SK-N-MC (cell line): ENCODE data around the gene SOHLH2.

ENCODE experiments used
- EZH2 ChIP-seq: fragments of 200-600 bp; sonication (generic); IDR thresholded peaks from one replicate; pipeline ENCODE4 v1.6.1; 2017; ENCODE audit warnings: antibody characterized with exemption
- POLR2AphosphoS5 ChIP-seq: IDR thresholded peaks from 2 replicates; pipeline ENCODE4 v1.6.1; 2012; ENCODE audit warnings: mild to moderate bottlenecking, low read depth, low read length, borderline replicate concordance

GRCh38 chr13:36130193-36130551, 84.2 kb downstream of the SOHLH2 start:
- TF ChIP-seq POLR2AphosphoS5 (no peak), EZH2 (no peak)
